ENCODE results near the gene GGTLC3. TPM values are rescaled to one million over a fixed set of nuclear protein-coding genes. Genes with fewer than 3 reads are reported as not detected.
"Not testable (repeated sequence)": the region's sequence is repeated elsewhere in the genome, so short reads cannot be mapped to it uniquely, and the experiment has no call there.

GGTLC3 gene
- total RNA-seq, 1 donor from 2014 or later, result not detected

DNA sequence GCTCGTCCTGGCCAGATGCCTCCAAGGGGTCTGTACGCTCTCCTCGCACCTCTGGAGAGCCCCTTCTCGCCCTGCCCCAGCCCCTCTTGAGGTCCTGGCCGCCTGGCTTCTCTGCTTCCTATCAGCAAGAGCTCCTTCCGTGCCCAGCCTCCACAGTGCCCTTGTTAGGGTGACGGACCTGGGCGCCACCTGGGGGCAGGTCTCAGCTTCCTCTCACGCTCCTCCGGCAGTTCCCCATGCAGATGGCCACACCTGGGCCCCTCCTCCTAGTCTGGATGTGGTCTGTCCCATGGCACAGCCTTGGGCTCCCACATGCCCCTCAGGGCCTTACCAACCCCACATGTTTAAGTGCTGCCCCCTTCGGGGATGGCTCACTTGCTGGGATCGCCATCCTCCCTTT, 16.4 kb upstream of the GGTLC3 start:
- H3K36me3 Mint-ChIP-seq (ENCODE audit: unreplicated experiment); DNase-seq (ENCODE audit: extremely low spot score, unreplicated experiment); H3K9me3 Mint-ChIP-seq (ENCODE audit: unreplicated experiment); H3K27ac Mint-ChIP-seq (ENCODE audit: unreplicated experiment); H3K4me1 Mint-ChIP-seq (ENCODE audit: unreplicated experiment); H3K4me3 Mint-ChIP-seq (ENCODE audit: unreplicated experiment); H3K27me3 Mint-ChIP-seq (ENCODE audit: unreplicated experiment): not testable (repeated sequence)

DNA sequence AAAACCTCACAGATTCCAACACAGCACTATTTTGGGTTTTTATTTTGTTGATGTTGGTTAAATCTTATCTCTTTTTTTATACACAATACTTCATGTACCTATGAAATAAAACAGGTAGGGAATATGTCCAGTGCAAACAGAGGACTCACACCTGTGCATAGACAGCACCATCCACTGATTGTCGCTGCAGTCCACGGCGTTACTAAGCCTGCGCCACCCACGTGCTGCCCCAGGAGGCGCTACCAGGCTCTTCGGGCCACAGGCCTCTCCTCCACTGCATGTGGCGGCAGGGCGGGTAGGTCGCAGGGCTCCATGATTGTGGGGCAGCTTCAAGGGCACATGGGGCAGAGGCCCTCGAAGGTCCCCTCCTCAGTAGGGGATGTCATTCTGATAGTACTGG, 15.7 kb upstream of the GGTLC3 start:
- not testable (repeated sequence) for H3K27ac Mint-ChIP-seq (ENCODE audit: unreplicated experiment); H3K4me1 Mint-ChIP-seq (ENCODE audit: unreplicated experiment); H3K4me3 Mint-ChIP-seq (ENCODE audit: unreplicated experiment); H3K27me3 Mint-ChIP-seq (ENCODE audit: unreplicated experiment); H3K9me3 Mint-ChIP-seq (ENCODE audit: unreplicated experiment); H3K36me3 Mint-ChIP-seq (ENCODE audit: unreplicated experiment); DNase-seq (ENCODE audit: extremely low spot score, unreplicated experiment)

DNA sequence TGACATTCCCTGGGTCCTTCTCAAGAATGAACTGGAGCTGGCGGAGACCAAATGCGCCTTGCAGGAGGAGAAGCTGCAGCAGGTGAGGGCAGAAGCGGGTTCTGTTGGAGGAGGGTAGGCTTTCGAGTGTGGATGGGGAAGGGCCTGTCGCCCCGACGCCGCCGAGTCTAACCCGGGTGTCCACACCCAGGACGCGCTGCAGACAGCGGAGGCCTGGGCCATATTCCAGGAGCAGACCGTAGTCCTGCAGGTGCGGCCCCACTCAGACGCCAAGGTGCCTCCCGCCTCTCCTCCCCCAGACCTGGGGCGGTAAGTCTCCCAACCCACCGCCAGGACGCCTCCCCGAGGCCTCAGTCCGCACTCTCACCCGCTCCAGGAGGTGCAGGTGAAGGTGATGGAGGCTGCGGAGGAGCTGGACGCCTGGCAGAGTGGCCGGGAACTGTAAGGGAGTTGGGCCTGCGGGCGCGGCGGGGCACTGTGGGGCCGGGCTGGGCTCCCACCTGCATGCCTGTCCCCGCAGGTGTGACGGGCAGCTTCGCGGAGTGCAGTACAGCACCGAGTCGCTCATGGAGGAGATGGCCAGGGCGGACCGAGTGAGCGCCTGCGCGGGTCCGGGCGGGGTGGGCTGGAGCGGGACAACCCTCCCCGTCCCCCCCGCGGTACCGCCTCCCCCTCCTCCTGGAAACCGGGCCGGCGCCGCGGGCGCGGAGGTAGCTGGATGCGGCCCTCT, 11.6 kb upstream of the GGTLC3 start:
- DNase-seq (ENCODE audit: extremely low spot score, unreplicated experiment); H3K4me1 Mint-ChIP-seq (ENCODE audit: unreplicated experiment); H3K36me3 Mint-ChIP-seq (ENCODE audit: unreplicated experiment); H3K4me3 Mint-ChIP-seq (ENCODE audit: unreplicated experiment); H3K9me3 Mint-ChIP-seq (ENCODE audit: unreplicated experiment); H3K27me3 Mint-ChIP-seq (ENCODE audit: unreplicated experiment); H3K27ac Mint-ChIP-seq (ENCODE audit: unreplicated experiment): not testable (repeated sequence)

DNA sequence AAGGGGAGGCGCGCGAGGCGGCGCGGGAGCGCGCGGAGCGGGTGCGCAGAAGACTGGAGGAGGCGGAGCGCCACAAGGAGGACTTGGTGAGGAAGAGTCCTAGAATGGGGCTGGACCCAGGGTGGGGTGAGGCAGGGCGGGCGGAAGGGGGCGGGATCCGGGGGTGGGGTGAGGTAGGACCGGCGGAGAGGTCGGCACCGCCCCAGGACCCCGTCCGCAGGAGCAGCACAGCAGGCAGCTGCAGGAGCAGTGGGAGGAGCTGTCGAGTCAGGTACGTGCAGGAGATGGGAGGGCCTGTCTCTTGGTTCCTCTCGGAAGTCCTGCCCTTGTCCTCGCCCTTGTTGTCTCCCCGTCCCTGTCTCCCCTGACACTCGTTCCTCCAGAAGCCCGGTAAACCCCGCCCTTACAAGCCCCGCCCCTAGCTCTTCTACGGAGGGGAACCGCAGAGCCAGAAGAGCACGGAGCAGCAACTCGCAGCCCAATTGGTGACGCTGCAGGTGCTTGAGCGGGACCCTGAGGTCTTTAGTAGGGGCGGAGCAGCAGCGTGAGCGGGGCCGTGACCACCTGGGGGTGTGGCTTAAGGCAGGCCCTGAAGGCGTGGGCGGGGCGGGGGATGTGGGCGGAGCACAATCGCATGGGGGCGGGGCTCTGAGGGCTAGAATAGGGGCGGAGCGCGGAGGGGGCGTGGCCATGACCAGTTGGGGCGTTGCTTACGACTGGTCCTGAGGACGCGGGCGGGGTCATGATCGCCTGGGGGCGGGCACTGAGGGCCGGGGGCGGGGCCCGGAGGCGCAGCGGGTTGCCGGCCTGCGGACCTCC, 10.8 kb upstream of the GGTLC3 start:
- not testable (repeated sequence) for H3K4me1 Mint-ChIP-seq (ENCODE audit: unreplicated experiment); H3K27me3 Mint-ChIP-seq (ENCODE audit: unreplicated experiment); H3K4me3 Mint-ChIP-seq (ENCODE audit: unreplicated experiment); H3K36me3 Mint-ChIP-seq (ENCODE audit: unreplicated experiment); H3K9me3 Mint-ChIP-seq (ENCODE audit: unreplicated experiment); H3K27ac Mint-ChIP-seq (ENCODE audit: unreplicated experiment)
- peak; percentile 90 for DNase-seq (ENCODE audit: extremely low spot score, unreplicated experiment)

DNA sequence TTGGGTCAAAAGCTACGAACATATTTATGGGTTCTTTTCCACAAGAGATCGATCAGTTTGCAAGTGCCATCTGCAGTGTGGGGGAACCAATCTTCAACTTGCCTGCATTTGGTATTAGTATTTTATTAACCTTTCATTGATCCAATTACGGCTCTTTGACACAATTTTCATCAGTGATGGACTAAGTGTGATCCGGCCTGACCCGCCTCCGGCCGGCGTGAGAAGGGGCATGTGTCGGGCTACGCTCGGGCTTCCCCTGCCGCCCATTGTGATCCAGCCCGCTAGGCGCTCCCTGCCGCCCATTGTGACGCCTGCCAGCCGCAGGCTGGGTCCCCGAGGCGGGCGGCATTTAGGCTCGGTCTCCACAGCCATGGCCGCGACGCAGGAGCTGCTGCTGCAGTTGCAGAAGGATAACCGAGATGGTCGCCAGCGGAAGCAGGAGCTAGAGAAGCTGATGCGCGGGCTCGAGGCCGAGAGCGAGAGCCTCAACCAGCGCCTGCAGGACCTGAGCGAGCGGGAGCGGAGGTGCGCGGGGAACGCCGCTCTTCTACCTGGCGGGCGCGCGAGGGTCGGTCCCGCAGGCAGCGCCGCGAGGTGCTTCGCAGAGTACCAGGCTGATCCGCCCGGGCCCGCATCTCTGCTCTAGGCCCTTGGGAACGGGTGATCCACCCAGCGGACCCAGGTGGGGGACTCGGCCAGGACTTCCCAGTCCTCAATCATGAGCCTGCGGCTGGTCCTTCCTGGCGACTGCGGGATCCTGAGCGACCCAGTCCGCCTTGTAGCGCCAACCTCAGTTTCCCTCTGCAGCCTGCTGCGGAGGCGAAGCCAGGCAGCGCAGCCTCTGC, 10.0 kb upstream of the GGTLC3 start, which contains the start of gene TMEM191B:
TSS of gene TMEM191B (plus strand) at position 51 of the 845 bp plus-strand sequence. CDS start at position 230, 179 bp downstream.
- H3K36me3 Mint-ChIP-seq (ENCODE audit: unreplicated experiment); H3K4me1 Mint-ChIP-seq (ENCODE audit: unreplicated experiment); DNase-seq (ENCODE audit: extremely low spot score, unreplicated experiment); H3K9me3 Mint-ChIP-seq (ENCODE audit: unreplicated experiment); H3K27ac Mint-ChIP-seq (ENCODE audit: unreplicated experiment); H3K4me3 Mint-ChIP-seq (ENCODE audit: unreplicated experiment); H3K27me3 Mint-ChIP-seq (ENCODE audit: unreplicated experiment): not testable (repeated sequence)

DNA sequence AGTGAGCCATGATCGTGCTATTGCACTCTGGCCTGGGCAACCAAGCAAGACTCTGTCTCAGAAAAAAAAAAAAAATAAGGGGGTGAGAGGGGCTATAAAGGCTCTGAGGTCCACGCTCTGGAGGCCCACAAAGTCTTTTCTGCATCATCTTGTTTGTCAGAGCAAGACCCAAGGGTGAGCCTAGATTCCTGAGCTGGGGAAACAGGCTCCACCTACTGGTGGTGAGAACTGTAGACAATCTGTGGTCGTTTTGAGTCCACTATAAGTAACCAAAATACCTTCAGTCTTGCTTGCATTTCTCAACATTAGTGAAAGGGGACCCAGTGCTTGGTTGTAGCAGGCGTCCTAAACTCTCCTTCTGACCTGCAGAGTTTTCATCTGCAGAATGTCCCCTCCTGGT, 5.4 kb upstream of the GGTLC3 start:
- not testable (repeated sequence) for H3K27me3 Mint-ChIP-seq (ENCODE audit: unreplicated experiment); H3K4me1 Mint-ChIP-seq (ENCODE audit: unreplicated experiment); DNase-seq (ENCODE audit: extremely low spot score, unreplicated experiment); H3K36me3 Mint-ChIP-seq (ENCODE audit: unreplicated experiment); H3K27ac Mint-ChIP-seq (ENCODE audit: unreplicated experiment); H3K4me3 Mint-ChIP-seq (ENCODE audit: unreplicated experiment); H3K9me3 Mint-ChIP-seq (ENCODE audit: unreplicated experiment)

DNA sequence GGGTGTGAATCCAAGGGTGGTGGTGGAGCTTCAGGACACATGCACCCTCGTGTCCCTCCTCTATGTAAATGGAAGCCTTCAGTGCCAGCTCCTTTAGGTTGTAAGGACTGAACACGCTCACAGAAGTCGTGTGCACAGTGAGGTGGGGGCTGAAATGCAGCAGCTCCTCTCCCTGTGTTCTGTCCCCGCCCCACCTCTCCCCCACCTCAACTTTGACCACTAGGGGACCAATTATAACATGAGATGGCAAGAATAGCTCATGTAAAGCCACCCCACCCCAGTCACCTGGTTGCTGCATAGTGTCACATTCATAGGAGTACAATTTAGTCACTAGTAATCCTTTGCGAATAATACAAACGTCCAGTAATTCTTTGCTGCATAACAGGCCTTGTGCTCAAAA, 4.8 kb upstream of the GGTLC3 start:
- not testable (repeated sequence) for DNase-seq (ENCODE audit: extremely low spot score, unreplicated experiment); H3K27me3 Mint-ChIP-seq (ENCODE audit: unreplicated experiment); H3K9me3 Mint-ChIP-seq (ENCODE audit: unreplicated experiment); H3K4me1 Mint-ChIP-seq (ENCODE audit: unreplicated experiment); H3K36me3 Mint-ChIP-seq (ENCODE audit: unreplicated experiment); H3K27ac Mint-ChIP-seq (ENCODE audit: unreplicated experiment); H3K4me3 Mint-ChIP-seq (ENCODE audit: unreplicated experiment)

DNA sequence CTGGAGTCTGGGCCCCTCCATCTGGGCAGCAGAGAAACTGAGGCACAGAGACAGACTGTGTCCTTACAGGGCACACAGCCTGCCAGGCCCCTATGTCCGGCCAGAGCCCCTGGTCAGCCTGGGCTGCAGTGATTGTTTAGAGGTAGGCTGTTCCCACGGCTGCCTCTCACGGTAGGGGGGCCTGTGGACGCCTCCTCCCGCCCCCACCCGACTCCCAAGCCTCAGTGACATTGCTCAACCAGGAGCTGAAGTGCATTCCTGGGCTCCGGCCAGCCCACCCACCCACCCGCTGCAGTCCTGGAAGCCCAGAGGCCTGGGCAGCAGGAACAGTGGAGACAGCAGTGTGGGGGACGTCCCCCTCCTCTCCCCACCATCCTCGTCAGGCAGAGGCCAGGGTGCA, 4.5 kb downstream of the GGTLC3 start:
- H3K27me3 Mint-ChIP-seq (ENCODE audit: unreplicated experiment); DNase-seq (ENCODE audit: extremely low spot score, unreplicated experiment); H3K27ac Mint-ChIP-seq (ENCODE audit: unreplicated experiment); H3K36me3 Mint-ChIP-seq (ENCODE audit: unreplicated experiment); H3K4me3 Mint-ChIP-seq (ENCODE audit: unreplicated experiment); H3K9me3 Mint-ChIP-seq (ENCODE audit: unreplicated experiment); H3K4me1 Mint-ChIP-seq (ENCODE audit: unreplicated experiment): not testable (repeated sequence)

DNA sequence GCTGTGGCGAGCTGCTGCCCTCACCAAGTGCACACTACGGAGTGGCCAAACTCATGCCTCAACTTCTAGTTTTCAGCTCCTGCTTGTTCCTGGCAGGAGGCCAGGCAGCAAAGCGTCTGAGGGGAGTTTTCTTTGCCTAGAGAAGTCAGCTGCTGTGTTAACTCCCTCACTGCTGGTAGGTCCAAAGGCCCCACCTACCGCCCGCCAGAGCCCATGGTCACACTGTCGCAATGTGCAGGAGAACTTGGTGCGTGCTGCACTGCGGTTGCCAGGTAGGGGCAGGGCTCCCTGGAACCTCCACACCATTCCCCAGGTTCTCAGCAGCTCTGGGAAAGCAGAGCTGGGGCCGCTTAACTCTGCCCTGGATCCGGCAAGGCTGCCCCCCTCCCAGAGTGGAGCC, 5.6 kb downstream of the GGTLC3 start:
- H3K4me3 Mint-ChIP-seq (ENCODE audit: unreplicated experiment); H3K9me3 Mint-ChIP-seq (ENCODE audit: unreplicated experiment): not testable (repeated sequence)

DNA sequence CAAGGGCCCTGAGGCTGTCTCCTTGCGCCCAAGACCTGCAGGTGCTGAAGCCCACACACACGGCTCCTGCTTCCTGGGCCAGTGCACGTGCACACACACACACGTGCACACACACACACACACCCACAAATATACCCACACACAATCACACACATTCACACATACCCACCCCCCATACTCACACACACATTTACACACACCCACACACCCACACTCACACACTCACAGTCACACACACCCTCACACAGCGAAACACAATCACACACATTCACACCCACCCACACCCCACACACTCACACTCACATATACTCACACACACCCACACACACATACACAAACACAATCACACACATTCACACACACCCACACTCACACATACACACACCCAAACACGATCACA, 6.6 kb downstream of the GGTLC3 start:
- not testable (repeated sequence) for H3K27me3 Mint-ChIP-seq (ENCODE audit: unreplicated experiment); H3K9me3 Mint-ChIP-seq (ENCODE audit: unreplicated experiment); H3K27ac Mint-ChIP-seq (ENCODE audit: unreplicated experiment); DNase-seq (ENCODE audit: extremely low spot score, unreplicated experiment); H3K36me3 Mint-ChIP-seq (ENCODE audit: unreplicated experiment); H3K4me1 Mint-ChIP-seq (ENCODE audit: unreplicated experiment); H3K4me3 Mint-ChIP-seq (ENCODE audit: unreplicated experiment)

More for the DNA sequence above, 5.6 kb downstream of the GGTLC3 start:
- H3K4me1 Mint-ChIP-seq (ENCODE audit: unreplicated experiment); H3K27me3 Mint-ChIP-seq (ENCODE audit: unreplicated experiment); H3K27ac Mint-ChIP-seq (ENCODE audit: unreplicated experiment); DNase-seq (ENCODE audit: extremely low spot score, unreplicated experiment); H3K36me3 Mint-ChIP-seq (ENCODE audit: unreplicated experiment): not testable (repeated sequence)

DNA sequence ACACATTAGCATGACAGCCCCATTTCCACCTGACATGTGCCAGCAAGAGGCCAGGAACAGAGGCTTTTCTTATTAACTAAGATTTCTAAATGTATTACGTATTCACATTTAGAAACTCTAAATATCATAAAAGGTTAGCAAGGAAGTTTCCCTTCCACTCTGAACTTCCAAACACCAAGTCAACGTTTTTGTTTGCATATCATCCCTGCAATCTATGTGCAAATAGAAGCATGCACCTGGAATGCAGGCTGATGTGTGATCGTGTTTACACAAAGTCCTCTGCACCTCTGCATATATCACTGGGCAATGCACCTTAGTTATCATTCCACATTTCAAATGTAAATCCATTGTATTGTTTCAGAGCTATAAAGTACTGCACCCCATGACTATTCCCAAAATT, 21.7 kb downstream of the GGTLC3 start:
- not testable (repeated sequence) for H3K27me3 Mint-ChIP-seq (ENCODE audit: unreplicated experiment); H3K4me1 Mint-ChIP-seq (ENCODE audit: unreplicated experiment); H3K4me3 Mint-ChIP-seq (ENCODE audit: unreplicated experiment); H3K36me3 Mint-ChIP-seq (ENCODE audit: unreplicated experiment); H3K27ac Mint-ChIP-seq (ENCODE audit: unreplicated experiment); H3K9me3 Mint-ChIP-seq (ENCODE audit: unreplicated experiment); DNase-seq (ENCODE audit: extremely low spot score, unreplicated experiment)

Data from osteocyte (in vitro differentiated cells).